SK-N-SH (cell line): Measurements from ENCODE around the gene BRCA2. TPM values are rescaled to one million over a fixed set of nuclear protein-coding genes. Genes with fewer than 3 reads are reported as not detected.

Experiments
- CTCF ChIA-PET: fragments of 300-600, 350-600 bp; formaldehyde crosslinking; extraction: SDS; loops from one replicate; lab custom pipeline; 2021; lab: Yijun Ruan, JAX
- POLR2A ChIA-PET: fragments of 350-600 bp; sonication (Branson Sonifier 250); formaldehyde crosslinking; extraction: SDS; loops from one replicate; lab custom pipeline; 2020; ENCODE audit warnings: antibody characterized with exemption, inconsistent platforms; lab: Yijun Ruan, JAX
- DNase-seq: peaks from one replicate; pipeline ENCODE4 v3.0.0; 2012
- H2AFZ ChIP-seq: fragments of 200-600 bp; sonication (generic); 2 replicates; pipeline ENCODE4 v1.8.1; 2016; ENCODE audit warnings: antibody characterized with exemption, mild to moderate bottlenecking, low read depth
- H3F3A ChIP-seq: fragments of 200-600 bp; sonication (generic); replicated peaks from 2 replicates; pipeline ENCODE3; 2016; ENCODE audit warnings: antibody characterized with exemption, mild to moderate bottlenecking; ENCODE audit not compliant: insufficient read depth
- H3K27ac ChIP-seq, 2 experiments: fragments of 200-500 bp in 1 of 2; fragments of 200-600 bp in 1 of 2; sonication (Bioruptor generic) in 1 of 2; sonication (generic), shearing (Covaris generic) in 1 of 2; 2 replicates each; pipeline versions ENCODE4 v1.5.1 to v1.6.1; 2014 to 2016; ENCODE audit warnings: low read depth in 2 of 2, inconsistent platforms in 1 of 2, low read length in 1 of 2, mild to moderate bottlenecking in 1 of 2, mixed read lengths in 1 of 2
- H3K27me3 ChIP-seq: fragments of 200-600 bp; sonication (generic), shearing (Covaris generic); 2 replicates; pipeline ENCODE4 v1.6.1; 2016; ENCODE audit warnings: mixed run types; ENCODE audit not compliant: insufficient read depth
- H3K36me3 ChIP-seq, 2 experiments: fragments of 200-500 bp in 1 of 2; fragments of 200-600 bp in 1 of 2; sonication (Bioruptor generic) in 1 of 2; sonication (generic) in 1 of 2; replicated peaks in 1 of 2; 2 replicates each; pipeline versions ENCODE3 to v1.5.1; 2014 to 2016; ENCODE audit warnings: low read length in 1 of 2, mild to moderate bottlenecking in 1 of 2; ENCODE audit not compliant: insufficient read depth in 2 of 2, control insufficient read depth in 1 of 2
- H3K4me1 ChIP-seq, 2 experiments: fragments of 200-500 bp in 1 of 2; fragments of 200-600 bp in 1 of 2; sonication (Bioruptor generic) in 1 of 2; sonication (generic), shearing (Covaris generic) in 1 of 2; 2 replicates each; pipeline versions ENCODE4 v1.5.1 to v1.6.1; 2014 to 2016; ENCODE audit warnings: low read depth in 1 of 2, low read length in 1 of 2, mixed run types in 1 of 2; ENCODE audit not compliant: insufficient read depth in 2 of 2, control insufficient read depth in 1 of 2
- H3K4me2 ChIP-seq: fragments of 200-600 bp; sonication (generic), shearing (Covaris generic); 2 replicates; pipeline ENCODE4 v1.6.1; 2017; ENCODE audit warnings: mixed run types
- H3K4me3 ChIP-seq, 2 experiments: fragments of 200-500 bp in 1 of 2; fragments of 200-600 bp in 1 of 2; sonication (Bioruptor generic) in 1 of 2; sonication (generic), shearing (Covaris generic) in 1 of 2; 2 replicates each; pipeline versions ENCODE4 v1.5.1 to v1.8.1; 2014 to 2016; ENCODE audit warnings: low read depth in 2 of 2, inconsistent platforms in 1 of 2, low read length in 1 of 2, mild to moderate bottlenecking in 1 of 2, mixed read lengths in 1 of 2, moderate library complexity in 1 of 2
- H3K79me2 ChIP-seq: fragments of 200-600 bp; sonication (generic); 2 replicates; pipeline ENCODE4 v1.8.1; 2017; ENCODE audit warnings: mild to moderate bottlenecking; ENCODE audit not compliant: insufficient read depth
- H3K9ac ChIP-seq: fragments of 200-600 bp; sonication (generic); 2 replicates; pipeline ENCODE4 v1.6.1; 2017; ENCODE audit warnings: mixed run types
- H3K9me2 ChIP-seq: fragments of 200-600 bp; sonication (generic); 2 replicates; pipeline ENCODE4 v1.6.1; 2017; ENCODE audit warnings: mixed run types
- H3K9me3 ChIP-seq: fragments of 200-600 bp; sonication (generic); 2 replicates; pipeline ENCODE4 v1.6.1; 2017; ENCODE audit warnings: mixed run types, mild to moderate bottlenecking, moderate library complexity
- H4K20me1 ChIP-seq: fragments of 200-600 bp; sonication (generic); 2 replicates; pipeline ENCODE4 v1.6.1; 2017; ENCODE audit warnings: mild to moderate bottlenecking, mixed run types; ENCODE audit not compliant: insufficient read depth
- ELF1 ChIP-seq: IDR thresholded peaks from 2 replicates; pipeline ENCODE4 v1.4.0; 2012
- FOXJ3 ChIP-seq: sonication (generic); formaldehyde crosslinking; IDR thresholded peaks from 2 replicates; pipeline ENCODE4 v1.5.1; 2020; ENCODE audit warnings: mild to moderate bottlenecking, missing genetic modification reagents
- GATA2 ChIP-seq: sonication (generic); formaldehyde crosslinking; IDR thresholded peaks from 2 replicates; pipeline ENCODE4 v1.5.0; 2020; ENCODE audit warnings: mild to moderate bottlenecking, missing genetic modification reagents
- IRF3 ChIP-seq: fragments of 150-350 bp; IDR thresholded peaks from 2 replicates; pipeline ENCODE4 v1.6.1; 2016; ENCODE audit warnings: mild to moderate bottlenecking, low read depth, low read length
- JUND ChIP-seq: IDR thresholded peaks from 2 replicates; pipeline ENCODE4 v1.4.0; 2012
- NFIC ChIP-seq: IDR thresholded peaks from 2 replicates; pipeline ENCODE4 v1.4.0; 2012; ENCODE audit warnings: borderline replicate concordance
- NRF1 ChIP-seq: IDR thresholded peaks from 2 replicates; pipeline ENCODE4 v1.6.1; 2012; ENCODE audit warnings: low read depth, mild to moderate bottlenecking, low read length
- PBX3 ChIP-seq: IDR thresholded peaks from 2 replicates; pipeline ENCODE4; 2012
- POLR2AphosphoS5 ChIP-seq: IDR thresholded peaks from 2 replicates; pipeline ENCODE4 v1.6.1; 2012; ENCODE audit warnings: low read depth, low read length
- RAD21 ChIP-seq: IDR thresholded peaks from 2 replicates; pipeline ENCODE4 v1.6.1; 2012; ENCODE audit warnings: mild to moderate bottlenecking, low read length
- RXRA ChIP-seq: IDR thresholded peaks from 2 replicates; pipeline ENCODE4 v1.4.0; 2012; ENCODE audit warnings: low read depth, mild to moderate bottlenecking, borderline replicate concordance
- SIN3A ChIP-seq: IDR thresholded peaks from 2 replicates; pipeline ENCODE4 v1.6.1; 2012; ENCODE audit warnings: low read depth, mild to moderate bottlenecking, low read length, moderate library complexity, borderline replicate concordance
- SMC3 ChIP-seq: IDR thresholded peaks from 2 replicates; pipeline ENCODE4 v1.6.1; 2012; ENCODE audit warnings: low read depth, low read length, improper control_type of control experiment
- TAF1 ChIP-seq: IDR thresholded peaks from 2 replicates; pipeline ENCODE4 v1.6.1; 2012; ENCODE audit warnings: low read depth, mild to moderate bottlenecking, low read length, moderate library complexity, borderline replicate concordance
- TCF12 ChIP-seq: IDR thresholded peaks from 2 replicates; pipeline ENCODE4 v1.4.0; 2012
- YY1 ChIP-seq: IDR thresholded peaks from 2 replicates; pipeline ENCODE4 v1.4.0; 2012; ENCODE audit warnings: low read depth, mild to moderate bottlenecking
- ZBTB33 ChIP-seq: IDR thresholded peaks from 2 replicates; pipeline ENCODE4 v1.4.0; 2012; ENCODE audit warnings: low read depth, borderline replicate concordance
- WGBS: methylation state at CpG from one replicate; pipeline ENCODE4 v1.1.6; 2017; ENCODE audit warnings: low lambda C conversion rate; 5-methylcytosine and 5-hydroxymethylcytosine counted together
- polyA plus RNA-seq, 3 experiments: library from polyadenylated mRNA; depleted of rRNA; stranded (reverse); fragments of >200 nt; gene quantifications; 2 replicates each; pipeline ENCODE4 v1.2.3, GENCODE V29; 2012

BRCA2 gene
- polyA plus RNA-seq, 1 of the 3 experiments (the other 2 are of a cell fraction): 1.6 TPM

- TF ChIP-seq ZBTB33: no peak
- TF ChIP-seq NRF1: no peak
- no peak for TF ChIP-seq SIN3A
- no peak for TF ChIP-seq POLR2AphosphoS5
These were observed 18.1 kb upstream of the BRCA2 start (continued) for GRCh38 chr13:32297206-32297605.

GRCh38 chr13:32298695-32299094, 16.6 kb upstream of the BRCA2 start:
- Histone ChIP-seq H3K36me3 (no peaks in the 10 kb centered on the region), H3K9me3 (no peaks in the 10 kb centered on the region), H3K9me2 (no peaks in the 10 kb centered on the region), H3K79me2 (no peaks in the 10 kb centered on the region), H4K20me1 (no peaks in the 10 kb centered on the region), H3K4me2 (no peak overlapping the region), H3K27ac (no peak overlapping the region), H3K4me3 (no peak overlapping the region), H3K27me3 (no peaks in the 10 kb centered on the region), H3K9ac (no peak overlapping the region), H3F3A (no peaks in the 10 kb centered on the region), H3K4me1 (no peaks in the 10 kb centered on the region), H2AFZ (no peak overlapping the region)
- CTCF ChIA-PET: interaction anchor here (0.7 to 1.3 kb wide), 2 partner anchors 389 to 1474 kb away, joined by 3 to 5 read pairs; no protein-coding TSS in a partner anchor
- POLR2A ChIA-PET: no interaction called here
- WGBS: 82% methylated on average over 6 of the region's 6 CpGs
- no peak for DNase-seq
- TF ChIP-seq SMC3 (no peak), TCF12 (no peak), FOXJ3 (CRISPR knock-in tag) (no peak), NFIC (no peak)

GRCh38 chr13:32299893-32300292, 15.4 kb upstream of the BRCA2 start:
- DNase-seq: no peak
- H3K9me3 ChIP-seq: no peaks in the 10 kb centered on the region
- no peaks in the 10 kb centered on the region for H3K79me2 ChIP-seq
- POLR2A ChIA-PET: interaction anchor here (1.0 kb wide), 1 partner anchor 15 kb away, joined by 3 read pairs; the partner anchor contains the start of genes BRCA2 and ZAR1L
- no peak overlapping the region for H3K27ac ChIP-seq
- no peak overlapping the region for H2AFZ ChIP-seq
- H3K27me3 ChIP-seq: no peaks in the 10 kb centered on the region
- H3F3A ChIP-seq: no peaks in the 10 kb centered on the region
- no peaks in the 10 kb centered on the region for H3K9me2 ChIP-seq
- no peak for TF ChIP-seq NFIC
- no peak for TF ChIP-seq RAD21
- TF ChIP-seq SIN3A: no peak
- TF ChIP-seq SMC3: no peak
- TF ChIP-seq ELF1: no peak
- no peak for TF ChIP-seq IRF3
- no peak for TF ChIP-seq PBX3
- no peak for TF ChIP-seq JUND
- no peak for TF ChIP-seq GATA2 (CRISPR knock-in tag)
- TF ChIP-seq TAF1: no peak
- no peak for TF ChIP-seq RXRA
- TF ChIP-seq YY1: no peak
- 78% methylated on average over 4 of the region's 4 CpGs for WGBS
- no peak overlapping the region for H3K9ac ChIP-seq
- no peak overlapping the region for H3K4me2 ChIP-seq
- H3K4me3 ChIP-seq: no peak overlapping the region
- CTCF ChIA-PET: interaction anchor here (0.9 kb wide), 1 partner anchor 389 kb away, joined by 3 read pairs; no protein-coding TSS in a partner anchor
- no peaks in the 10 kb centered on the region for H3K36me3 ChIP-seq
- H3K4me1 ChIP-seq: no peaks in the 10 kb centered on the region
- no peaks in the 10 kb centered on the region for H4K20me1 ChIP-seq
